ENCODE results near the gene DNAAF5. TPM values are rescaled to one million over a fixed set of nuclear protein-coding genes. Genes with fewer than 3 reads are reported as not detected.

The DNAAF5 gene
- 10.6 TPM for total RNA-seq
- polyA plus RNA-seq, result 20.9 TPM

- no peaks in the 10 kb centered on the region for H3K4me1 ChIP-seq (ENCODE audit: insufficient read depth)
- WGBS, result 10% methylated on average over 56 of the region's 56 CpGs
- H3K36me3 ChIP-seq (ENCODE audit: insufficient read depth), result no peaks in the 10 kb centered on the region
- DNase-seq (ENCODE audit: extremely low spot score), result peak; percentile 39
- H3K27ac ChIP-seq (ENCODE audit: low read depth), result peak within 1 kb of the TSS; percentile 31
- peak within 1 kb of the TSS; percentile 99 for H3K4me3 ChIP-seq (ENCODE audit: low read depth, low read length)
Measured at GRCh38 chr7:726084-726853, at the start of gene DNAAF5. Gene DNAAF5, plus strand, starts transcription at chr7:726699. Its CDS starts 22 bp downstream, at chr7:726721.

- Histone ChIP-seq H3K4me3 (ENCODE audit: low read depth, low read length) (no peak overlapping the region), H3K27ac (ENCODE audit: low read depth) (no peak overlapping the region), H3K4me1 (ENCODE audit: insufficient read depth) (no peaks in the 10 kb centered on the region), H3K36me3 (ENCODE audit: insufficient read depth) (no peaks in the 10 kb centered on the region)
- WGBS, result 93% methylated on average over 22 of the region's 23 CpGs
- no peak for DNase-seq (ENCODE audit: extremely low spot score)
Measured at GRCh38 chr7:676972-677385, 49.5 kb upstream of the DNAAF5 start.

DNA sequence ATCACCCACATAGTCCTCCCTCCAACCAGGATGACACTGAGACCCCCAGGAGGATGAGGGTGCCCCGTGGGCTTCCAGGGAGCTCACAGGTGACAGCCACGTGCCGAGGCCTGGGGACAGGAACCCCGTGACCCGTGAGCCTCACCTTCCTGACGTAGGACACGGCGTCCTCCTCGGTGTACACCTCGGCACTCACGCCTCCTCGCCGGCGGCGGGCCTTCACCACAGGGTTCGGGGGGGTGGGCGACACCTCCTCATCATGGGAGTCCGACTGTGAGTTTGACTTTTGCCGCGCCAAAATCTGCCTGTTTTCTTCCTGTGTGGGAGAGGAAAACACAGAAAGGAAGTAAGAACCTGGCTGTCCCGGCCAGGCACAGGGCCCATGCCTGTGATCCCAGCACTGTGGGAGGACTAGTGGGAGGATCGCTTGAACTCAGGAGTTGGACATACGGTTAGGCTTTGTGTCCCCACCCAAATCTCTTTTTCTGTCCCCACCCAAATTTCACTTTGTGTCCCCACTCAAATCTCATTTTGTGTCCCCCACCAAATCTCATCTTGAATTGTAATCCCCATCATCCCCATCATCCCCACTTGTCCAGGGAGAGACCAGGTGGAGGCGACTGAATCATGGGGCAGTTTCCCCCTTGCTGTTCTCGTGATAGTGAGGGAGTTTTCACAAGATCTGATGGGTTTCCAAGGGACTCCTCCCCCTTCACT lies 45.9 kb upstream of the DNAAF5 start:
- no peak for DNase-seq (ENCODE audit: extremely low spot score)
- 97% methylated on average over 25 of the region's 25 CpGs for WGBS
- no peaks in the 10 kb centered on the region for H3K36me3 ChIP-seq (ENCODE audit: insufficient read depth)

GRCh38 chr7:681551-682307 lies 44.8 kb upstream of the DNAAF5 start:
- Histone ChIP-seq H3K4me3 (ENCODE audit: low read depth, low read length) (no peak overlapping the region), H3K36me3 (ENCODE audit: insufficient read depth) (no peaks in the 10 kb centered on the region), H3K27ac (ENCODE audit: low read depth) (no peak overlapping the region), H3K4me1 (ENCODE audit: insufficient read depth) (no peaks in the 10 kb centered on the region)
- WGBS, result 95% methylated on average over 13 of the region's 13 CpGs
- DNase-seq (ENCODE audit: extremely low spot score), result no peak

More for the DNA sequence above, 45.9 kb upstream of the DNAAF5 start:
- no peak overlapping the region for H3K4me3 ChIP-seq (ENCODE audit: low read depth, low read length)
- no peak overlapping the region for H3K27ac ChIP-seq (ENCODE audit: low read depth)
- H3K4me1 ChIP-seq (ENCODE audit: insufficient read depth), result no peaks in the 10 kb centered on the region

GRCh38 chr7:682810-683209 lies 43.7 kb upstream of the DNAAF5 start:
- Histone ChIP-seq H3K27ac (ENCODE audit: low read depth) (no peak overlapping the region), H3K4me1 (ENCODE audit: insufficient read depth) (no peaks in the 10 kb centered on the region), H3K4me3 (ENCODE audit: low read depth, low read length) (no peak overlapping the region), H3K36me3 (ENCODE audit: insufficient read depth) (no peaks in the 10 kb centered on the region)
- no peak for DNase-seq (ENCODE audit: extremely low spot score)
- WGBS, result 96% methylated on average over 11 of the region's 11 CpGs

- Histone ChIP-seq H3K4me3 (ENCODE audit: low read depth, low read length) (no peak overlapping the region), H3K27ac (ENCODE audit: low read depth) (no peak overlapping the region), H3K36me3 (ENCODE audit: insufficient read depth) (no peaks in the 10 kb centered on the region), H3K4me1 (ENCODE audit: insufficient read depth) (no peaks in the 10 kb centered on the region)
- 97% methylated on average over 19 of the region's 19 CpGs for WGBS
- no peak for DNase-seq (ENCODE audit: extremely low spot score)
Measured at GRCh38 chr7:683526-684205, 42.8 kb upstream of the DNAAF5 start.

GRCh38 chr7:684416-684815 lies 42.1 kb upstream of the DNAAF5 start:
- Histone ChIP-seq H3K36me3 (ENCODE audit: insufficient read depth) (no peaks in the 10 kb centered on the region), H3K4me1 (ENCODE audit: insufficient read depth) (no peaks in the 10 kb centered on the region), H3K4me3 (ENCODE audit: low read depth, low read length) (no peak overlapping the region), H3K27ac (ENCODE audit: low read depth) (no peak overlapping the region)
- DNase-seq (ENCODE audit: extremely low spot score), result no peak
- 96% methylated on average over 9 of the region's 9 CpGs for WGBS

DNA sequence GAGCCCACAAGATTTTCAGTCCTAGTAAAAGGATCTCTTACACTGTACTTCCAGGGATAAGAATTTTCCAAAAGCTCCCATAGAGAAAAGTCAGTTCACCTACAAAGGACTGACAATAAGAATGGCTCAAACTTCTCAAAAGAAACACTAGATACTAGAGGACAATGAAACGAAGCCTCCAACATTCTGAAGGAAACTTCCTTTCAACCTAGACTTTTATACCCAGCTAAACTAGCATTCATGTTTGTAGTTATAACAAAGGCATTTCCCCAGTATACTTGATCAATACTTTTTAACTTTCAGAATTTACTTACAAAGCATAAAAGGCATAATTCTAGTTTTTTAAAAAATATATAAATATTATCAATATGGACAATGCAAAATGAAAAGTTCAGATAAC lies 41.0 kb upstream of the DNAAF5 start:
- Histone ChIP-seq H3K4me3 (ENCODE audit: low read depth, low read length) (no peak overlapping the region), H3K27ac (ENCODE audit: low read depth) (no peak overlapping the region), H3K36me3 (ENCODE audit: insufficient read depth) (no peaks in the 10 kb centered on the region), H3K4me1 (ENCODE audit: insufficient read depth) (no peaks in the 10 kb centered on the region)
- DNase-seq (ENCODE audit: extremely low spot score), result no peak
- WGBS, result 96% methylated on average over 1 of the region's 1 CpG

- WGBS, result 97% methylated on average over 27 of the region's 27 CpGs
- no peak overlapping the region for H3K27ac ChIP-seq (ENCODE audit: low read depth)
- H3K4me3 ChIP-seq (ENCODE audit: low read depth, low read length), result no peak overlapping the region
- H3K36me3 ChIP-seq (ENCODE audit: insufficient read depth), result no peaks in the 10 kb centered on the region
- H3K4me1 ChIP-seq (ENCODE audit: insufficient read depth), result no peaks in the 10 kb centered on the region
- no peak for DNase-seq (ENCODE audit: extremely low spot score)
Measured at GRCh38 chr7:690478-691360, 35.8 kb upstream of the DNAAF5 start.

GRCh38 chr7:691361-692045 lies 35.0 kb upstream of the DNAAF5 start:
- no peaks in the 10 kb centered on the region for H3K36me3 ChIP-seq (ENCODE audit: insufficient read depth)
- H3K4me1 ChIP-seq (ENCODE audit: insufficient read depth), result no peaks in the 10 kb centered on the region
- DNase-seq (ENCODE audit: extremely low spot score), result no peak
- 96% methylated on average over 25 of the region's 25 CpGs for WGBS
- H3K27ac ChIP-seq (ENCODE audit: low read depth), result no peak overlapping the region
- H3K4me3 ChIP-seq (ENCODE audit: low read depth, low read length), result no peak overlapping the region

GRCh38 chr7:693280-693679 lies 33.2 kb upstream of the DNAAF5 start:
- H3K4me3 ChIP-seq (ENCODE audit: low read depth, low read length), result no peak overlapping the region
- H3K27ac ChIP-seq (ENCODE audit: low read depth), result no peak overlapping the region
- no peaks in the 10 kb centered on the region for H3K4me1 ChIP-seq (ENCODE audit: insufficient read depth)
- no peak for DNase-seq (ENCODE audit: extremely low spot score)
- no peaks in the 10 kb centered on the region for H3K36me3 ChIP-seq (ENCODE audit: insufficient read depth)
- 94% methylated on average over 22 of the region's 22 CpGs for WGBS

DNA sequence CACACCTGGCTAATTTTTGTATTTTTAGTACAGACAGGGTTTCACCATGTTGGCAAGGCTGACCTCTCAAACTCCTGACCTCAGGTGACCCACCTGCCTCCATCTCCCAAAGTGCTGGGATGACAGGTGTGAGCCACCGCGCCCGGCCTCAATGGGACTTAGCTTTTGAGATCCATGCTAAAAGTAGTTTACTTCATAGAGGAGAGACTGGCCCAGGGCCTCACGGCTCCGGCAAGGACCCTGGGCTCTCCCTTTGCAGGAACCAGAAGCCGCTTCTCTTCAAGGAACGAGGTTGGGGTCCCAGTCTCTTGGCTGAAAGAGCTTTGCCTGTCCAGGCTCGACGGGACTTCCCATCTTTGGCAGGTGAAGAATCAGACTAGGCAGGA lies 30.1 kb upstream of the DNAAF5 start:
- no peak overlapping the region for H3K27ac ChIP-seq (ENCODE audit: low read depth)
- WGBS, result 93% methylated on average over 9 of the region's 9 CpGs
- H3K36me3 ChIP-seq (ENCODE audit: insufficient read depth), result no peaks in the 10 kb centered on the region
- no peaks in the 10 kb centered on the region for H3K4me1 ChIP-seq (ENCODE audit: insufficient read depth)
- no peak for DNase-seq (ENCODE audit: extremely low spot score)
- H3K4me3 ChIP-seq (ENCODE audit: low read depth, low read length), result no peak overlapping the region

Measured in urinary bladder (tissue), 4 donors.